Measurements from ENCODE around the gene PPP4C.
"Not testable (repeated sequence)": the region's sequence is repeated elsewhere in the genome, so short reads cannot be mapped to it uniquely, and the experiment has no call there.

PPP4C gene

DNA sequence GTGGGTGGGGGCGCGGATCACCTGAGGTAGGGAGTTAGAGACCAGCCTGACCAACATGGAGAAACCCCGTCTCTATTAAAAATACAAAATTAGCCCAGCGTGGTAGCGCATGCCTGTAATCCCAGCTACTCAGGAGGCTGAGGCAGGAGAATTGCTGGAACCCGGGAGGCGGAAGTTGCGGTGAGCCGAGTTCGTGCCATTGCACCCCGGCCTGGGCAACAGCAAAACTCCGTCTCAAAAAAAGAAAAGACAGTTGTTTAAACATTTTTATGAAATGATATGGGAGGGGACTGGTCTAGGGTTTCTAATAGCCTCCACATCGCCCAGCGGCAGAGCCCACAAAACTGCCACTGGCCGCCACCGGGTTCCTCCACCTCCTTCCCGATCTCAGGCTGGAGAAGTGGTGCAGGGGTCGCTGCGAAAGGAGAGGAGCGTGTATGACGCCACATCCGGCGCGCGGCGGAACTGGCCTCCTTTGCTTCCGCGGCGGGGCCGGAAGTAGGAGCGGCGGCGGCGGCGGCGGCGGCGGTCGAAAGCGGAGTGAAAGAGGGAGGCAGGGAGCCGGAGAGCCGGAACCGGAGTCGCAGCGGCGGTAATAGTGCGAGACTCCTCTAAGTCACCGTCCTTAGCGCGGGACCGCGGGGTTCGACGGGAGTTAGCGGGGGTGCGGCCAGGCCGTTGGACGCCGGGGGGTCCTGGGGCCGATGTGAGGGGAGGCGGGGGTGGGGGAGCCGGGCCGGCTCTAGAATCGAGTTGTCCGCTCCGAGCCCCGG, at the start of gene PPP4C:
TSS of gene PPP4C (plus strand) at position 492 of the 773 bp plus-strand sequence. CDS start 384 bp downstream, outside the sequence.
- peak; percentile 84 for DNase-seq (ENCODE audit: low read depth)

DNA sequence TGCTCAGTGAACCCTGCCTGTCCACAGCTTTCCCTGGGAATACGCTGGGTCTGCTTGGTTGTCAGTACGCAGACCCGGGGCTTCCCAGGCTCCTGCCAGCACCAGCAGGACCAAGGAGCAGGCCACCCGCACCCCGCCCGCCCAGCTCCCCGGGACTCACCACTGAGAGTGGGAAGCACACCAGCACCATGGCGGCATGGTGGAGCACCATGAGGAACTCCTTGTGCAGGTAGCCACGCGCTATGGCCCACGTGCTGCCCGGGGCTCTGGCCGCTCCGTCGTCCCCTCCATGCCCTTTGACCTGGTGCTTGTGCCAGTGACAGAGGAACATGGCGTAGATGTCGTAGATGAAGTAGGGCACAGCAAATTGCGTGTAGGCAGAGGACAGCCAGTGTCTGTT, 49.3 kb upstream of the PPP4C start:
- no peak for DNase-seq (ENCODE audit: low read depth)

DNA sequence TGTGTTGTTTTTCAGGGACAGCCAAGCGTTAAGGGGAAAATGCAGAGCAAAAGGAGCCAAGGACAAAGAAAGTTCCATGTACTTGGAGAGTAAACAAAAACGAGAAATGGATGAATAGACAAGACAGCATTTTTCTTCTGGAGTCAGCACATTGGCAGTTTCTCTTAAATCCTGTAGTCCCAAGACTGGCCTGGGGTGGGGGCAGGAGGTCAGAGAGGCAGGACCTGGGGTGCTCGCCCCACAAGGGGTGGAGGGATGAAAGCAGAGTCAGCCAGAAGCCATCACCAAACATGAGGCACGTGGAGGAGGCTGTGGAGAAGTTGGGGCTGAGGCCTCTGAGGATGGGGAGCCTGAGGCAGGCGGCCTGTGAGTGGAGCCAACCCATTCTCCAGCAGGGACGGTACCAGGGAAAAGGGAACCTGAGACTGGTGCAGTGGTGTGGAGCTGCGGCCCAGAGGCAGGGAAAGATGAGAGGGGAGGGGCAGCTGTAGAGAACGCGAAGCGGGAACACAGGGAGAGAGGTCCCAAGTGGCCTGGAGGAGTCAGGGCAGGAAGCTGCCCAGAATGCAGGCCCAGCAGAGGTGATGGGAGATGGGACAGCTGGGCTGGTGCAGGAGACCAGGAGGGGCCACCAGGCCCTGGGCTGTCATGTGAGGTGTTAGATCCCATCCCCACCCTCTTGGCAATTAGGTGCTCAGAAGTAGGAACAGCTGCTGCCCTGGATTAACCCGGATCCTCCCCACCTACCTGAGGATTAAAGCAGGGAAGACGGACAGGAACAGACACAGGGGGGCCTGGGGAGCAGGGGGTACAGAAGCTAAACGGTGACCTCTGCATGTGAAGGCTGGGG, 48.0 kb upstream of the PPP4C start:
- DNase-seq (ENCODE audit: low read depth) = no peak

DNA sequence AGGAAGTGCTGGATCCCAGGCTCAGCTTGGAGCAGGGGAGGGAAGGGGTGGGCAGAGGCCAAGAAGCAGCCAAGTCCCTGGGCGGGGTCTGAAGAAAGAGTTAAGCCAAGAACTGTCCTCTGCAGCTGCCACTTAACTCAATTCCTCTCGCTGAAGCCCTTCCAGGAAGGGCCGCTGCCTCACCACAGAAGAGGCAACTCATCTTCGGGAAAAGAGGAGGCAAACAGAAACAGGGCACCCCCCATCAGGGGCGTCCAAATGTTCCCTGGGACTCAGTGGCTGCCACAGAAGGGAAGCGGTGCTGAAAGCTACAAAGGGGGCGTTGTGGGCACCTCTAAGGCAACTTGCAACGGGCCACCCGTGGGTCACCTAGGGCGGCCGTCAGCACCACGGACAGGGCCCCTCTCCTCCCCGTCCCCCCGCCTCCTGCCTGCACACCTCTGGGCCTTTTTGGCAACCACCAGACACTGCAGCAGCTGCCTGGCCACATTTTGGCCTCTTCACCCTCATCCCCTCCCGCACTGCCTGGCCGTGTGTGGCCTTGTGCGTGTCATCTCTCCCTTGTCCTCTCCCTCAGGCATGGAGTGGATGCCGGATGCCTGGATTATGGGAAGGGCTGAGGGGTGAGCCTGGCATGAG, 47.2 kb upstream of the PPP4C start:
- no peak for DNase-seq (ENCODE audit: low read depth)

DNA sequence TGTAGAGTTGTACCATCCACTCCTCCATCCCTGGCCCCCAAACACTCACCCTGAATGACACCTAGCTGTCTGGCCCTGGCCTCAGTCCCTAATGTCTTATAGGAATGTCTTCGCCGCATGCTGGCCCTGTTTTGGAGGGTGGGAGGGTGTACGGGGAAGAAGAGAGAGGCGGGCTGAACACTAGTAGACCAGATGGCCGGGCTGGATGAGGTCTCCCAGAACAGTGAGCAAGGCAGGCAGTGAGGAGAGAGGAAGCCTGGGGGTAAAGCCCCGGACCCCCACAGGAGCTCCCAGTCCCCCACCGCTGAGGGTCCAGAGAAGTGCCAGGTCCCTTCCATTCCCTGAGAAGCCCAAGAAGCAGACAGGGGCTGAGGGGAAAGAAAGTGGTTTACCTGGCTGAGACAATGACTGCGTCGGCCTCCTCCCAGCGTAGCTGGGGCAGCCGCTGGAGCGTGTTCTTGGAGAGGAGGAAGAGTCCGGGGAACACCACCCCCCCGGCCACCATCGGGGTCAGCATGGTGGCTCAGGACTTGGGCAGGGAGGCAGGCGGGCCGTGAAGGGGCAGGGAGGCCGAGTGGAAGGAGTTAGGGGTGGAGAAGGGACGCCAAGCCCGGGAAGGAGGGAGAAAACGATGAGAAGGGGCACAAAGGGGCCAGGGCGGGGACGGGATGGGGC, 45.6 kb upstream of the PPP4C start:
- no peak for DNase-seq (ENCODE audit: low read depth)

DNA sequence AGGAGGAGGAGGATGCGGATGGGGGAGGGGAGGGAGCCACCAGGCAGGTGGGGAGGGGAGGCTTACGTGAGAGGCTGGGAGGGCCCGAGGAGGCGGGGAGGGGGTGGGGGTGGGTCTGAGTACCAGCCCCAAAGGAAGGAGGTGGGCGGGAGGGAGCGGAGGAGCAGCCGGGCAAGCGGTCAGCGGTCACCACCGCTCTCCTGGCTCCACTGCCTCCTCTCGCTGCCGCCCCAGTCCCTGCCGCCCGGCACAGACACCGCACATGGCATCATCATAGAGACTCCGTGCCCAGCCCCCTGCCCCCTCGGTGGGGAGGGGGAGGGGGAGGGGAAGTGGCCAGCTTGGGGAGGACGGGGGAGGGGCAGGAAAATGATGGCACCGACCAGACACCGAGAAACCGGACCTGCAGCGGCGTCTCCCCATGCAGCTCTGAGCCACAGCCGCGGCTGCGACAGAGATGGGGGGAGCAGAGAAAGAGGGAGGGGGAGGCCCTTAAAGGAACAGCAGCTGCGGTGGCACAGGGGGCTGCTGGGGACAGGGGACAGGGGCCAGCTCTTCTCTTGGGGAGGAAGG, 44.9 kb upstream of the PPP4C start, which contains the start of gene TLCD3B:
TSS of gene TLCD3B (minus strand) at position 431 of the 573 bp plus-strand sequence. CDS start 744 bp downstream, outside the sequence.
- DNase-seq (ENCODE audit: low read depth) = no peak

DNA sequence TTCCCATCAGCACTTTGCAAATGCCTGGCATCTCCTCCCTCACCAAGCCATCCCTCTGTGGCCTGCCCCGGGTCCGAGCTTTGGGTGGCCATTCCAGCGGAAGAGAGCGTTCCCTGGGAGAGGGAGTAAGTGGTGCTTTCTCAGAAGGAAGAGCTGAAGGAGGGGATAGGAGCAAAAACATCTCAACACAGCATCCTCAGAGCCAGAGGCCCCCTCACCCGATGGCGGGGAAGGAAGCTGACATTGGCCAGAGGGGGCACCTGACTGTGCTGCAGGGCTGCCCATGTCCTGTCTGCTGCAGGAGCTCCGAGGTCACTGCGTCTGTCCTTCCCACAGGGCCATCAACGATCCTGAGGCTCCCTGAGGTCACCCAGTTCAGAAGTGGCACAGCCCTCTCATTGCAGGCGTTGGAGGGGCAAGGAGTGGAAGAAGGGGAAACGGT, 44.3 kb upstream of the PPP4C start:
- no peak for DNase-seq (ENCODE audit: low read depth)

DNA sequence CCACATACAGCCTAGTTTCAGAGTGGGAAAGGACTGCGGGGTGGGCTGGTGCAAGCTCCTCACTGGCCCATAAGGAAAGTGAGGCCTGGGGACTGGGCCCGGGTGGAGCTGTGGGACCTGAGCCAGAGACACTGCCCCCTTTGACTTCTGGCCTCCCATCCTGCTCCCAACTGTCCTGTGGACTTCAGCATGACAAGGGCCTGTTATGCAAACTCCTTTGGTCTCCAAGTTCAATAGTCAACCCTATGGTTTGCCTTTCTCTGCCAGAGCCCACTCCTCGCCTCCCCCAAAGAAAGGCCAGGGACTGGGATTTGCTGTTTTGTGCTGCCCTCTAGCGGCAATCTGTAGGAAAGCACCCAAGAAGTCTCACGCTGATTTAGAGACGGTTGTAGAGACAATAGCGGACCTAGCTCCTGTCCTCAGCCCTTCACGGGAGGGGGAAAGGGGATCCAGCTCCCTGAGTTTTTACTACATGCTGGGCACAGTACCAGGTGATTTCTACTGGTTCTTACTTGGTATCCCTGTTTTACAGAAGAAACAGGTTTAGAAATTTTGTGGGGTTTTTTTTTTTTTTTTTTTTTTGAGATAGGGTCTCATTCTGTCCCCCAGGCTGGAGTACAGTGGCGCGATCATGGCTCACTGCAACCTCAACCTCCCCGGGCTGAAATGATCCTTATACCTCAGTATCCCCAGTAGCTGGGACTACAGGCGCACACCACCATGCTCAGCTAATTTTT, 43.5 kb upstream of the PPP4C start:
- DNase-seq (ENCODE audit: low read depth) = peak; percentile 28

DNA sequence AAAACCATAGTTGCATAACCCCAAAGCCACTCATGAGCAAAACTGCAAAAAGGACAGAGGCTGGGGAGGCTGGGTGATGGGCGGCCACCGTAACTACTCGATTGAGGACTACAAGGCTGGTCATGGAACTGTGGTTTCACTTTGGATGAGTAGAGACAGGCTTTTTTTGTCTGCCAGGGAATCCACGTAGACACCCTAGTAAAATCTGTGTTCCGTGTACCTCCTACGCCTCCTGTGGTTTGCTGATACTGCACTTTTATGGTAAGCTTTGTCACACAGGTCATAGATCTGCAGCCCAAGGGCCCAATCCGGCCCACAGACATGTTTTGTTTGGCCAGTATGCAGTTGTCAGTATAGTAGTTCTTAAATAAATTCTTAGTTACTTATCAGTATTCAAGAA, 42.5 kb upstream of the PPP4C start:
- DNase-seq (ENCODE audit: low read depth) = no peak

DNA sequence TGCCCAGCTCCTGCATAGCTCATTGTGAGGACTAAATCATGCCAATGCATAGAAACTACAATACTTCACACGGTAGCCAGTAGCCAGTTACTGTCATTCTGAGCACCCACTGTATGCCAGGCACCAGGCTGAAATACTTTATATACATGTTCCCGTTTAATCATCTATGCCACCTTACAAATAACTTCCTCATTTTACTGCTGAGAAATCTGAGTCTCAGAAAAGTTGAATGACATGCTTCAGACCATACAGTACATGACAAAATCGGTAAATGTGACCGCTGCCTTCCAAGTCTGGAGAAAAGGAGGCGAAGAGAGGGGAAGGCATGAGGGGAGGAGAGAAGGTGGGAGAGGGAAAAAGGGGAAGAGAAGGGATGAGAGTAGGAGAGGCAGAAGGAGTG, 35.6 kb upstream of the PPP4C start:
- no peak for DNase-seq (ENCODE audit: low read depth)

DNA sequence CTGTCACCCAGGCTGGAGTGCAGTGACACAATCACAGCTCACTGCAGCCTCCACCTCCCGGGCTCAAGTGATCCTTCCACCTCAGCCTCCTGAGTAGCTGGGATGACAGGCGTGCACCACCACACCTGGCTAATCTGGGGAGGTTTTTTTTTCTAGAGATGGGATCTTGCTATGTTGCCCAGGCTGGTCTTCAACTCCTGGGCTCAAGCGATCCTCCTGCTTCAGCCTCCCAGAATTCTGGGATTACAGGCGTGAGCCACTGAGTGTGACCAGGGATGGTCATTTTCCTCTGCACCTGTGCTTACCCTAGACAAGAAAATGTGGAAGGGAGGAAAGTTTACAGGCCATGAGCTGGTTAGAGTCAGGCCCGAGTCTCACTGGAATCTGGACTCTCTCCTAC, 35.1 kb upstream of the PPP4C start:
- not testable (repeated sequence) for DNase-seq (ENCODE audit: low read depth)

DNA sequence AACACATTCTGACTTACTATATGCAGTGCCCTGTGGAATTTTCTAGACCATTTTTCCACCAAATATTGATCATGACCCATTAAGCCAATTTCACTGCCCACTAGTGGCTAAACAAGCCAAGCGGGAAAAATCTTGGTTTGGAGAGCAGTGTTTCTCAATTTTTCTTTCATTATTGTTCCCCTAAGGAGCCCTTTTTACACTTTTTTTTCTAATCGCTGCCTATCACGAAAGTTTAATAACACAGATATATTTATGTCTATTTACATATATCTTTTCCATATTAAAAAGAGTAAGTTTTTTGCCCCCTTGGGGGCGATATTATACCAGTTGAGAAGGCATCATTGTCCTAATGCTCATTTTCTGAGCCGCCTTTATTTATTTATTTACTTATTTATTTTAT, 34.0 kb upstream of the PPP4C start:
- no peak for DNase-seq (ENCODE audit: low read depth)

DNA sequence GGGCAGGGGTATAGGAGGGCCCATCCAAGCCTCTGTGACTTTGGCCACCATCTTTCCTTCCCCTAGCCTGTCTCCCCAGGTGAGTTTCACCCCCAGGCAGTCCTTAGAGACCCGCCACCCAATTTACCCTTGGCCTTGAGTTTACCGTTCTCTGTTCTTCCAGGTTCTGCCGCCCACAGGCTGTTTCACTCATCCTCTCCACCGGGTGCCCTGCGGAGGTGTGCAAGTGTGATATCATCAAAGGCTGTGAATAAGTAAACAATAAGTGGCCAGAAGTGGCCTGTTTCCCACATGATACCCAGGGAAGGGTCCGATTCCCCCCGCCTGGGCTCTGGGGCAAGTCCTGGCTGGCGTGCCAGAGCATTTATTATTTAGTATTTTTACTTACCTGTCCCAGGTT, 29.6 kb upstream of the PPP4C start:
- no peak for DNase-seq (ENCODE audit: low read depth)

DNA sequence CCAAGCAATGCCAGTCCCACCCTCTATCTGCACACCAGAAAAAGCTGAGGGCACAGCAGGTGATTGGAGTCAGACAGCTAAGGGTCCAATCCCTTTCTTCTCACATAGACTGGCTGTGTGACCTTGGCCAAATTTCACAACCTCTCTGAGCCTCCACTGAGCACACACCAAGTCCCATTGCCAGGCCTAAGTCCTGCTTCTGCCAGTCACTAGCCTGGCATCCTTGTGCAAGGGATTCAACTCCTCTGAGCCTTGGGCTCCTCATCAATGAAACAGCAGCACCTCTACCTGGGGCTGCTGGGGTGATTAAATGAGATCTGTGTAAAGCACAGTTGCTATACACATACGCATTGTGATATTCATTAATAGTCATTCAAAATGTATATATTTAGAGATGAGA, 29.2 kb upstream of the PPP4C start:
- no peak for DNase-seq (ENCODE audit: low read depth)

DNA sequence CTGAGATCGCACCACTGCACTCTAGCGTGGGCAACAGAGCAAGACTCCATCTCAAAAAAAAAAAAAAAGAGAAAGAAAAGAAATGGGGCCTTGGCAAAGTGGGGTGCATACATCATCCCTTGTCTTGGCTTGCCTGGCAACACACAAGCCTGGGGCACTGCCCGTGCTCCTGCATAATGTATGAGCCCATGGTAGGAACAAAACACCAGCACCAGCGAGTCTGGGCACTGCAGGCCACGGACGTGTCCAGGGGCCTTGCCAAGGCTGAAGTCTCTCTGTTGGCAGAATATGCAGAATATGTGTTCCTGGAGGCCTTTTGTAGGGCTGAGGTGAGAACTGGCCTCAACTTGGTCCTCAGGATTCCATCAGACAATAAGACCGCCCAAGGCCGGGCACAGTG, 25.9 kb upstream of the PPP4C start:
- no peak for DNase-seq (ENCODE audit: low read depth)

DNA sequence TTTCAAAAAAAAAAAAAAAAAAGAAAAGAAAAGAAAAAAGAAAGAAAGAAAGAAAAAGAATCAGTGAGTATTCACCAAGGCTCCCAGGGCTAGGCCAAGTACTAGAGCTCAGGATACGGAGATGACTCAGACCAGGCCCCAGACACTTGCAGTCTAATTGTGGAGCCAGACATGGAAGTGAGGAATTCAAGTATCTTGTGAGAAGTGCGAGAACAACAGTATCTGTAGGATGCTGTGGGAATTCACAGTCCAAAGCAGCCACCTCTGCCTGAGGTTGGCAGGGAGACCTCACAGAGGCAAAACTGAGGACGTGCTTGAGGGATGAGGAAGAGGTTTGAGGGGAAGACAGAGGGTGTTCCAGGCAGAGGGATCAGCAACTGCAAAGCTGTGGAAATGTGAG, 24.3 kb upstream of the PPP4C start:
- no peak for DNase-seq (ENCODE audit: low read depth)

DNA sequence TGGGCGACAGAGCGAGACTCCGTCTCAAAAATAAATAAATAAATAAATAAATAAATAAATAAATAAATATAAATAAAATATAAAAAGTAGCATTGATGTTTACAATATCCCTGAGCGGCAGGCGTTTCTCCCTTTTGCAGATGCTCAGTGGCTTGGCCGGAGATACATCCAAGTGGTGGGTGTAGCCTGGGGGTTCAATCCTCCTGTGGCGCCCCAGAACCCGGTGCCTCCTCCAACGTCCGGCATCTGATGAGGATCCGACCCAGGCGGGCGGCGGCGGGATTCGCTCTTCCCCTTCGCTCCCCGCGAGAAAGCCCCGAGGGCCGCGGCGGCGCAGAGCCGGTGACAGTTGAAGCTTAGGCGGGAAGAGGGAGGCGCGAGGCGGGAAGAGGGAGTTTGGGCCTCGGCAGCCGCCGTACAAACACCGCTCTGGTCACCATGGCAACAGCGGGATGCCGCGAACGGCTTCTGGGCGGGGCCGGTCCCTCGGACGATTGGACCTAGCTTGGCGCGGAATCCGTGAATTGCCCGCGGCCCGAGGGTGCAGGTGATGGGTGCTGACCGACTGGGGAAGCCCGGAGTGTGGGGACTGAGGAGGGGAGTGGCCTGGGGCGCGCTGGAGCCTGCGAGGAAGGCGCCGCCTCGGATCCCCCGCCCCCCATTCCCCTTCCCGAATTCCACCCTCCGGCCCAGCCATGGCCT, 23.0 kb upstream of the PPP4C start:
- DNase-seq (ENCODE audit: low read depth) = peak; percentile 89

DNA sequence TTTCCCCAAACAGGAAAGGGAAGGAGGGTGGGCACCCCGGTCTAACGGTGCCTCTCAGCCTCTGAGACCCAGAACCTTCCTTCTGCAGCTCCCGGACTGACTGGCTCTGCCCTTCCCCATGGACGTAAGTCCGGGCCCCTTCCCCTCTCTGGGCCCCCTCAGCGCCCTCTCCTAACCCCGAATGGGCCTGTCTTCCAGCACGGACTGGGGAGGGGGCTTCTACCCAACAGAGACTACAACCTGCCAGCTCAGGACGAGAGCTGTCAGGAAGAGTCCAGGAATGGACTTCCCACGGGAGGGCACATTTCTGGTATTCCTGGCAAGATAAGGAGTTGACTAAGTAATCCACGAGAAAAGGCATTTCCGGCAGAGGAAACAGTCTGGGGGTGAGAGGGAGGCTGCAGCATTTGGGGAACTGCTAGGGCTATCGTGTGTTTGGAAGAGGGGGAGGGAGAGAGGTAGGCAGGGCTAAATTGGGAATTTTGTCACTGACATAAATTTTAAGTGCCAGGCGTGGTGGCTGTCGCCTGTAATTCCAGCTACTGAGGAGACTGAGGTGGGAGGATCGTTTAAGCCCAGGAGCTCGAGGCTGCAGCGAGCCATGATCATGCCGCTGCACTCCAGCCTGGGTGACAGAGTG, 22.3 kb upstream of the PPP4C start:
- no peak for DNase-seq (ENCODE audit: low read depth)

DNA sequence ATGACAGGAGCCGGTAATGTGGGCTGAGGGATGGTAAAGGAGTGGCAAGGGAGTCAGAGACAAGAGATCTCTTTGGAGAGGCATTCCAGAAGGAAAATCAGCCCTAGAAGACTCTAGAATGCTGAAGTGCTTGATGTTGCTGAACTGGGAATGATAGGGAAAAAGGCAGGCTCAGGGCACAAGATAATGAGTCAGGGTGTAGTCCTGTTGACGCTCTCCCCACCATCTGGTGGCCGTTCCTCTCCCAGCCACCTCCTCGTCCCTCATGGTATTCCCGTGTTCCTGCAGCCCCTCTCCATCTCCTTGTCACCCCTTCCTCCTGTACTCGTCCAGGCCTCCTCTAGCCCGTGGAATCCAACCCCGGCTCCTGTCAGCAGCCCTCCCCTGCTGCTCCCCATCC, 21.3 kb upstream of the PPP4C start:
- DNase-seq (ENCODE audit: low read depth) = no peak

Measured in stimulated activated CD8-positive, alpha-beta memory T cell treated with anti-CD3 and anti-CD28 coated beads, Interleukin-12 subunit alpha, Interleukin-12 subunit beta, amount 100 ng/mL, for 1 hour (primary cell).